Measurements from ENCODE around the gene ADPRHL1.

DNA sequence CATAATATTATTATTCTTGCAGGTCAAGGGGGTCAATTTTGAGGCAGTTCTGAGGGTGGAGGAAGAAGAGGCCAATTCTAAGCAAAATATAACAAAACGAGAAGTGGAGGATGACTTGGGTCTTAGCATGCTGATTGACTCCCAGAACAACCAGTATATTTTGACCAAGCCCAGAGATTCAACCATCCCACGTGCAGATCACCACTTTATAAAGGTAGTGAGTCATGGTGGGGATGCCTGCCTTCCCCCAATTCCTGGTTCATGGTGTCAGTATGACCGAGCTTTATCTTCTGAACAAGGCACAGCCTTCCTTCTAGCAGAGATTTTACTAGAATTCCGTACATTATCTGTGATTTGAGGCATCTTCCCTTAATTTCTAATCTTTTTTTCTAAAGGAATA is 46.6 kb upstream of the ADPRHL1 start:
- TF ChIP-seq EZH2phosphoT487 (IDR thresholded peaks at IDR 0.05), result no peak
- TF ChIP-seq, protein P1, sequence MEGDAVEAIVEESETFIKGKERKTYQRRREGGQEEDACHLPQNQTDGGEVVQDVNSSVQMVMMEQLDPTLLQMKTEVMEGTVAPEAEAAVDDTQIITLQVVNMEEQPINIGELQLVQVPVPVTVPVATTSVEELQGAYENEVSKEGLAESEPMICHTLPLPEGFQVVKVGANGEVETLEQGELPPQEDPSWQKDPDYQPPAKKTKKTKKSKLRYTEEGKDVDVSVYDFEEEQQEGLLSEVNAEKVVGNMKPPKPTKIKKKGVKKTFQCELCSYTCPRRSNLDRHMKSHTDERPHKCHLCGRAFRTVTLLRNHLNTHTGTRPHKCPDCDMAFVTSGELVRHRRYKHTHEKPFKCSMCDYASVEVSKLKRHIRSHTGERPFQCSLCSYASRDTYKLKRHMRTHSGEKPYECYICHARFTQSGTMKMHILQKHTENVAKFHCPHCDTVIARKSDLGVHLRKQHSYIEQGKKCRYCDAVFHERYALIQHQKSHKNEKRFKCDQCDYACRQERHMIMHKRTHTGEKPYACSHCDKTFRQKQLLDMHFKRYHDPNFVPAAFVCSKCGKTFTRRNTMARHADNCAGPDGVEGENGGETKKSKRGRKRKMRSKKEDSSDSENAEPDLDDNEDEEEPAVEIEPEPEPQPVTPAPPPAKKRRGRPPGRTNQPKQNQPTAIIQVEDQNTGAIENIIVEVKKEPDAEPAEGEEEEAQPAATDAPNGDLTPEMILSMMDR (IDR thresholded peaks at IDR 0.05), result no peak
